ENCODE data around the gene TSPAN11. TPM values are rescaled to one million over a fixed set of nuclear protein-coding genes. Genes with fewer than 3 reads are reported as not detected.

Gene TSPAN11
- total RNA-seq, 1 donor from 2014 or later, result 12.4 TPM

- DNase-seq (ENCODE audit: low read depth) (no peak), FAIRE-seq (no peak)
- no peaks in the 10 kb centered on the region for H4K20me1 ChIP-seq (ENCODE audit: insufficient read depth, low read length)
- H3K36me3 Mint-ChIP-seq (ENCODE audit: low read depth, unreplicated experiment), result peaks cover 4% of the 10 kb centered on the region
- H3K4me3 Mint-ChIP-seq (ENCODE audit: unreplicated experiment), result no peak overlapping the region
- H3K79me2 ChIP-seq (ENCODE audit: insufficient read depth, low read length), result no peaks in the 10 kb centered on the region
- peaks cover 6% of the 10 kb centered on the region for H3K27me3 ChIP-seq (ENCODE audit: insufficient read depth, low read length)
- no peaks in the 10 kb centered on the region for H3K9me3 ChIP-seq (ENCODE audit: insufficient read depth, low read depth, low read length)
- H3K4me1 ChIP-seq (ENCODE audit: insufficient read depth, low read length), result no peaks in the 10 kb centered on the region
- H3K27ac Mint-ChIP-seq (ENCODE audit: unreplicated experiment), result no peak overlapping the region
- H3K4me1 Mint-ChIP-seq (ENCODE audit: low read depth, unreplicated experiment), result no peaks in the 10 kb centered on the region
- H3K36me3 ChIP-seq (ENCODE audit: insufficient read depth, low read length), result no peaks in the 10 kb centered on the region
- no peak overlapping the region for H3K4me3 ChIP-seq (ENCODE audit: insufficient read depth, low read depth, low read length)
- peaks cover 20% of the 10 kb centered on the region for H3K27me3 Mint-ChIP-seq (ENCODE audit: low read depth, unreplicated experiment)
- TF ChIP-seq CTCF (IDR thresholded peaks at IDR 0.05; ENCODE audit: insufficient read depth, low read depth, low read length) (no peak), EZH2 (IDR thresholded peaks at IDR 0.05; ENCODE audit: insufficient read depth, low read length) (no peak)
- peaks cover 6% of the 10 kb centered on the region for H3K9me3 Mint-ChIP-seq (ENCODE audit: unreplicated experiment)
- no peak overlapping the region for H3K9ac ChIP-seq (ENCODE audit: low read length)
- H3K4me2 ChIP-seq (ENCODE audit: low read length), result no peak overlapping the region
- no peak overlapping the region for H3K27ac ChIP-seq (ENCODE audit: low read depth, low read length)
- H2AFZ ChIP-seq (ENCODE audit: low read depth, low read length), result no peak overlapping the region
Observed at GRCh38 chr12:30939234-30939633, 12.7 kb downstream of the TSPAN11 start.

GRCh38 chr12:30942486-30942885 is 15.9 kb downstream of the TSPAN11 start:
- Histone ChIP-seq H3K4me1 (ENCODE audit: insufficient read depth, low read length) (no peaks in the 10 kb centered on the region), H3K79me2 (ENCODE audit: insufficient read depth, low read length) (no peaks in the 10 kb centered on the region), H3K9ac (ENCODE audit: low read length) (no peak overlapping the region), H4K20me1 (ENCODE audit: insufficient read depth, low read length) (no peaks in the 10 kb centered on the region), H3K36me3 (ENCODE audit: insufficient read depth, low read length) (no peaks in the 10 kb centered on the region), H3K27ac (ENCODE audit: low read depth, low read length) (no peak overlapping the region), H3K27me3 (ENCODE audit: insufficient read depth, low read length) (no peaks in the 10 kb centered on the region), H3K4me2 (ENCODE audit: low read length) (no peak overlapping the region), H3K9me3 (ENCODE audit: insufficient read depth, low read depth, low read length) (no peaks in the 10 kb centered on the region), H2AFZ (ENCODE audit: low read depth, low read length) (no peak overlapping the region), H3K4me3 (ENCODE audit: insufficient read depth, low read depth, low read length) (no peak overlapping the region)
- no peak overlapping the region for H3K4me3 Mint-ChIP-seq (ENCODE audit: unreplicated experiment)
- no peak for DNase-seq (ENCODE audit: low read depth)
- no peak overlapping the region for H3K27ac Mint-ChIP-seq (ENCODE audit: unreplicated experiment)
- H3K36me3 Mint-ChIP-seq (ENCODE audit: low read depth, unreplicated experiment), result peaks cover 2% of the 10 kb centered on the region
- no peaks in the 10 kb centered on the region for H3K4me1 Mint-ChIP-seq (ENCODE audit: low read depth, unreplicated experiment)
- FAIRE-seq, result no peak
- no peak for TF ChIP-seq CTCF (IDR thresholded peaks at IDR 0.05; ENCODE audit: insufficient read depth, low read depth, low read length)
- no peak for TF ChIP-seq EZH2 (IDR thresholded peaks at IDR 0.05; ENCODE audit: insufficient read depth, low read length)
- peaks cover 11% of the 10 kb centered on the region for H3K27me3 Mint-ChIP-seq (ENCODE audit: low read depth, unreplicated experiment)
- peaks cover 5% of the 10 kb centered on the region for H3K9me3 Mint-ChIP-seq (ENCODE audit: unreplicated experiment)

- no peak overlapping the region for H3K4me3 Mint-ChIP-seq (ENCODE audit: unreplicated experiment)
- no peaks in the 10 kb centered on the region for H3K9me3 ChIP-seq (ENCODE audit: insufficient read depth, low read depth, low read length)
- no peaks in the 10 kb centered on the region for H3K4me1 Mint-ChIP-seq (ENCODE audit: low read depth, unreplicated experiment)
- no peaks in the 10 kb centered on the region for H3K79me2 ChIP-seq (ENCODE audit: insufficient read depth, low read length)
- H3K9ac ChIP-seq (ENCODE audit: low read length), result no peak overlapping the region
- H2AFZ ChIP-seq (ENCODE audit: low read depth, low read length), result no peak overlapping the region
- H3K4me2 ChIP-seq (ENCODE audit: low read length), result no peak overlapping the region
- no peak for DNase-seq (ENCODE audit: low read depth)
- peaks cover 2% of the 10 kb centered on the region for H3K36me3 Mint-ChIP-seq (ENCODE audit: low read depth, unreplicated experiment)
- H3K9me3 Mint-ChIP-seq (ENCODE audit: unreplicated experiment), result peaks cover 5% of the 10 kb centered on the region
- no peaks in the 10 kb centered on the region for H3K36me3 ChIP-seq (ENCODE audit: insufficient read depth, low read length)
- H3K27me3 Mint-ChIP-seq (ENCODE audit: low read depth, unreplicated experiment), result peaks cover 9% of the 10 kb centered on the region
- TF ChIP-seq EZH2 (IDR thresholded peaks at IDR 0.05; ENCODE audit: insufficient read depth, low read length) (no peak), CTCF (IDR thresholded peaks at IDR 0.05; ENCODE audit: insufficient read depth, low read depth, low read length) (no peak)
- H4K20me1 ChIP-seq (ENCODE audit: insufficient read depth, low read length), result no peaks in the 10 kb centered on the region
- FAIRE-seq, result no peak
- no peaks in the 10 kb centered on the region for H3K4me1 ChIP-seq (ENCODE audit: insufficient read depth, low read length)
- no peak overlapping the region for H3K4me3 ChIP-seq (ENCODE audit: insufficient read depth, low read depth, low read length)
- no peak overlapping the region for H3K27ac Mint-ChIP-seq (ENCODE audit: unreplicated experiment)
- H3K27ac ChIP-seq (ENCODE audit: low read depth, low read length), result no peak overlapping the region
- H3K27me3 ChIP-seq (ENCODE audit: insufficient read depth, low read length), result no peaks in the 10 kb centered on the region
Observed at GRCh38 chr12:30942936-30943335, 16.4 kb downstream of the TSPAN11 start.

Data from astrocyte (in vitro differentiated cells and primary cell).